MCF 10A (cell line): ENCODE results near the gene PIK3CB. TPM values are rescaled to one million over a fixed set of nuclear protein-coding genes. Genes with fewer than 3 reads are reported as not detected.
"Not testable (repeated sequence)": the region's sequence is repeated elsewhere in the genome, so short reads cannot be mapped to it uniquely, and the experiment has no call there.

Experiments
- BruUV-seq: library from RNA; stranded (reverse); fragments of 400-500 nt; replicated peaks from 2 replicates; lab custom pipeline; 2021; lab: Mats Ljungman, UMichigan
- CTCF ChIA-PET: fragments of 300-600 bp; sonication (Branson Sonifier 250); formaldehyde crosslinking; extraction: SDS; loops from one replicate; lab custom pipeline; 2021; ENCODE audit warnings: antibody characterized with exemption, inconsistent platforms; lab: Yijun Ruan, JAX
- POLR2A ChIA-PET: fragments of 300-600, 350-650 bp; sonication (Branson Sonifier 250); formaldehyde crosslinking; extraction: SDS; loops from one replicate; lab custom pipeline; 2020; ENCODE audit warnings: antibody characterized with exemption, inconsistent platforms; lab: Yijun Ruan, JAX
- DNase-seq: peaks from one replicate; pipeline ENCODE4 v3.0.0-alpha.2; 2018; ENCODE audit not compliant: unreplicated experiment
- H3K27ac Mint-ChIP-seq: one replicate; pipeline ENCODE4 v1.8.0; 2022; ENCODE audit warnings: mild to moderate bottlenecking, low read depth, mixed read lengths; ENCODE audit not compliant: unreplicated experiment
- H3K27me3 Mint-ChIP-seq: one replicate; pipeline ENCODE4 v1.8.0; 2022; ENCODE audit warnings: mixed read lengths; ENCODE audit not compliant: insufficient read depth, unreplicated experiment
- H3K36me3 Mint-ChIP-seq: one replicate; pipeline ENCODE4 v1.8.0; 2022; ENCODE audit warnings: mild to moderate bottlenecking, moderate library complexity, mixed read lengths; ENCODE audit not compliant: insufficient read depth, unreplicated experiment
- H3K4me1 Mint-ChIP-seq: one replicate; pipeline ENCODE4 v1.8.0; 2022; ENCODE audit warnings: mixed read lengths; ENCODE audit not compliant: insufficient read depth, unreplicated experiment
- H3K4me3 Mint-ChIP-seq: one replicate; pipeline ENCODE4 v1.8.0; 2022; ENCODE audit warnings: mild to moderate bottlenecking, moderate library complexity, mixed read lengths; ENCODE audit not compliant: unreplicated experiment
- H3K9me3 Mint-ChIP-seq: one replicate; pipeline ENCODE4 v1.8.0; 2022; ENCODE audit warnings: mixed read lengths; ENCODE audit not compliant: unreplicated experiment
- intact Hi-C: fragments of 100-400 bp; cut with micrococcal nuclease; formaldehyde crosslinking; loops from 2 replicates; pipeline ENCODE4 v1.14.1; 2022
- total RNA-seq: library from RNA; stranded (reverse); gene quantifications from 2 replicates; pipeline ENCODE4 v1.2.3, GENCODE V29; 2022
- TF ChIP-seq, protein P1 (sequence below): fragments of 200-600 bp; IDR thresholded peaks from one replicate; pipeline ENCODE4 v1.8.0; 2022; ENCODE audit warnings: antibody characterized with exemption, mild to moderate bottlenecking; ENCODE audit not compliant: unreplicated experiment

The PIK3CB gene
- total RNA-seq, 1 experiment from 2014 or later, result 21.1 TPM

DNA sequence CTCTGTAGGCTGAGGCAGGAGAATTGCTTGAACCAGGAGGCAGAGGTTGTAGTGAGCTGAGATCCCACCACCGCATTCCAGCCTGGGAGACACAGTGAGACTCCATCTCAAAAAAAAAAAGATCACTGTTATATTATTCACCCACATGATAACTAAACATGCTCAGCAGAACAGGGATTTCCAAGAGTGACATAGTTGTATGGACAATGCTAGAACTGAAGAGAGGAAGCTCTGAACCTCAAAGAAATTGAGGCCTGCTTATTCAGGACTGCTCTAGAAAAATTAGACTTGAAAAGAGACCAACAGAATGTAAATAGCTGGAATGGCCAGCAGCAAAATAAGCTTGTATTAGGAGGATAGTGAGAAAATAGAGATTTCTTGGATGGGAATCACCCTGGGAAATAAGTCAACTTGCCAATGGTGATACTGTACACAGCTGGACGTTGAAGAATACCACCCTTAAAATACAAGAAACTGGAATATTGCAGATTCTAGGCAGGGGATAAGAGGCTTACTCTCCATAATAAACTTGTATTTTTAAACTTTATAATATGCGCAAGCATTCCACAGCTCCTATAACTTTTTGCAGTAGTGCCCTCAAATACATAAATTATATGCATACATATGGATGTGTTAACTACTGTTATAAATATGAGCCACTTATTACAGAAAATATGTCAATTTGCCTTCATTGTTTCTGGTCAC, 28.2 kb downstream of the PIK3CB start:
- H3K36me3 Mint-ChIP-seq, result peaks cover 21% of the 10 kb centered on the region
- CTCF ChIA-PET, result interaction anchor here (1.0 to 1.4 kb wide), 3 partner anchors 109 to 212 kb away, joined by 3 to 5 read pairs (median 4); partner anchors contain the start of gene CEP70
- no TSS peak for BruUV-seq
- DNase-seq, result no peak
- POLR2A ChIA-PET, result interaction anchor here (0.5 kb wide), 1 partner anchor 9 kb away, joined by 3 read pairs; no protein-coding TSS in a partner anchor
- H3K4me1 Mint-ChIP-seq, result peaks cover 13% of the 10 kb centered on the region
- no peaks in the 10 kb centered on the region for H3K9me3 Mint-ChIP-seq
- H3K27me3 Mint-ChIP-seq, result no peaks in the 10 kb centered on the region
- H3K4me3 Mint-ChIP-seq, result no peak overlapping the region
- peak overlapping the region; percentile 35 for H3K27ac Mint-ChIP-seq
- intact Hi-C loops, result no loop called here
- TF ChIP-seq, protein P1, sequence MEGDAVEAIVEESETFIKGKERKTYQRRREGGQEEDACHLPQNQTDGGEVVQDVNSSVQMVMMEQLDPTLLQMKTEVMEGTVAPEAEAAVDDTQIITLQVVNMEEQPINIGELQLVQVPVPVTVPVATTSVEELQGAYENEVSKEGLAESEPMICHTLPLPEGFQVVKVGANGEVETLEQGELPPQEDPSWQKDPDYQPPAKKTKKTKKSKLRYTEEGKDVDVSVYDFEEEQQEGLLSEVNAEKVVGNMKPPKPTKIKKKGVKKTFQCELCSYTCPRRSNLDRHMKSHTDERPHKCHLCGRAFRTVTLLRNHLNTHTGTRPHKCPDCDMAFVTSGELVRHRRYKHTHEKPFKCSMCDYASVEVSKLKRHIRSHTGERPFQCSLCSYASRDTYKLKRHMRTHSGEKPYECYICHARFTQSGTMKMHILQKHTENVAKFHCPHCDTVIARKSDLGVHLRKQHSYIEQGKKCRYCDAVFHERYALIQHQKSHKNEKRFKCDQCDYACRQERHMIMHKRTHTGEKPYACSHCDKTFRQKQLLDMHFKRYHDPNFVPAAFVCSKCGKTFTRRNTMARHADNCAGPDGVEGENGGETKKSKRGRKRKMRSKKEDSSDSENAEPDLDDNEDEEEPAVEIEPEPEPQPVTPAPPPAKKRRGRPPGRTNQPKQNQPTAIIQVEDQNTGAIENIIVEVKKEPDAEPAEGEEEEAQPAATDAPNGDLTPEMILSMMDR, result no peak

DNA sequence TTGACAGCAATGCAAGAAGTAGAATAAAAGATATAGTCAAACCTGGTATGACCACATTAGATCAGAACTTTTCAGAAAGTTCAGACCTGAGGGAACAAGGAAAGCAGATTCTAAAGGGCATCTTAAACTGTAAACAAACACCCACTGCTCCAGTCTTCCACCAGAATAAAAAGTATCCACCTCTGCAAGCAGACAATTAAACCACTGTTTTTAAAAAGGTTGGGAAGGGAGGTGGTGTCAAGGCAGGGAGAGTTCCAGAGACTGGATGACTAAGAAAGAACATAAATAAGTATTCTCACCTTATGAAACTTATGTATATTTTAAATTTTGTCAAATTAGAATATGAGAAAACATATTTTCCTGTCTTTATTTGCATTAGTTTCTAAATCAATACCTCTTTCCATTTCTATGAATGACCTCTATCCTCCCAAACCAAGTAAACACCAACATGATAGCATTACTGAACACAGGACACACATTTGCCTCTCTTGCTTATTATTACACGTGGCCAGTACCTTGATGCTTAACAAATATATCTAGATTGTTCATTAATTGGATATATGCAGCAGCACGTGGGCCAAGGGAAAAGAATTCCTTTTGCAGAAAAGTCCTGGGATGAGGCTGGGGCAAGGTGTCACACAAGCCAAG, 31.6 kb downstream of the PIK3CB start:
- Mint-ChIP-seq H3K9me3 (peaks cover 7% of the 10 kb centered on the region), H3K4me1 (peaks cover 14% of the 10 kb centered on the region), H3K36me3 (peaks cover 17% of the 10 kb centered on the region), H3K27ac (no peak overlapping the region), H3K27me3 (no peaks in the 10 kb centered on the region), H3K4me3 (no peak overlapping the region)
- TF ChIP-seq, protein P1, result no peak
- BruUV-seq, result no TSS peak
- intact Hi-C loops, result no loop called here
- ChIA-PET CTCF (interaction anchor here (0.9 to 1.4 kb wide), 3 partner anchors 15 to 110 kb away, joined by 3 to 7 read pairs (median 3); no protein-coding TSS in a partner anchor), POLR2A (interaction anchor here (1.3 kb wide), 1 partner anchor 11 kb away, joined by 4 read pairs; no protein-coding TSS in a partner anchor)
- DNase-seq, result no peak

DNA sequence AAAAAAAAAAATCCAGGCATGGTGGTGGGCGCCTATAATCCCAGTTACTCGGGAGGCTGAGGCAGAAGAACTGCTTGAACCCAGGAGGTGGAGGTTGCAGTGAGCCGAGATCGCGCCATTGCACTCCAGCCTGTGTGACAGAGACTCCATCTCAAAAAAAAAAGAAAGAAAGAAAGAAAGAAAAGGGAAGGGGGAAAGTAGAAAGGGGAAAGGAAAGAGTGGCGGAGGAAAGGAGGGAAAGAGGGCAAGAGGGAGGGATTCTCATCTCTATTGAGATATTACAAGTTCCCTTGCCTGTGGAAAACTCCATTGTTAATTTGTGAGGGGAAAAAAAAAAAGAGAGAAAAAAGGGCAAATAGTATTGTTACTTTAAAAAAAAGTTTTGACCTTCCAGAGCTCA, 32.5 kb downstream of the PIK3CB start:
- H3K4me3 Mint-ChIP-seq, result not testable (repeated sequence)

GRCh38 chr3:138801792-138802191, 32.9 kb downstream of the PIK3CB start:
- Mint-ChIP-seq H3K27ac (no peak overlapping the region), H3K4me3 (no peak overlapping the region), H3K27me3 (no peaks in the 10 kb centered on the region), H3K9me3 (peaks cover 7% of the 10 kb centered on the region), H3K4me1 (peaks cover 14% of the 10 kb centered on the region), H3K36me3 (peaks cover 17% of the 10 kb centered on the region)
- no TSS peak for BruUV-seq
- no peak for DNase-seq
- ChIA-PET CTCF (interaction anchor here (0.7 to 1.4 kb wide), 2 partner anchors 112 to 114 kb away, joined by 5 to 7 read pairs; no protein-coding TSS in a partner anchor), POLR2A (no interaction called here)
- TF ChIP-seq, protein P1, result no peak
- intact Hi-C loops, result no loop called here

More for the DNA sequence above, 32.5 kb downstream of the PIK3CB start:
- ChIA-PET POLR2A (interaction anchor here (0.7 kb wide), 1 partner anchor 61 kb away, joined by 3 read pairs; no protein-coding TSS in a partner anchor), CTCF (interaction anchor here (0.7 to 1.4 kb wide), 2 partner anchors 111 to 113 kb away, joined by 5 to 7 read pairs; no protein-coding TSS in a partner anchor)
- BruUV-seq, H3K27me3 Mint-ChIP-seq, H3K9me3 Mint-ChIP-seq, intact Hi-C loops, H3K27ac Mint-ChIP-seq, DNase-seq: not testable (repeated sequence)
- H3K36me3 Mint-ChIP-seq, result peaks cover 17% of the 10 kb centered on the region
- H3K4me1 Mint-ChIP-seq, result peaks cover 14% of the 10 kb centered on the region
